ENCODE data around the gene FAM210A.

Gene FAM210A

DNA sequence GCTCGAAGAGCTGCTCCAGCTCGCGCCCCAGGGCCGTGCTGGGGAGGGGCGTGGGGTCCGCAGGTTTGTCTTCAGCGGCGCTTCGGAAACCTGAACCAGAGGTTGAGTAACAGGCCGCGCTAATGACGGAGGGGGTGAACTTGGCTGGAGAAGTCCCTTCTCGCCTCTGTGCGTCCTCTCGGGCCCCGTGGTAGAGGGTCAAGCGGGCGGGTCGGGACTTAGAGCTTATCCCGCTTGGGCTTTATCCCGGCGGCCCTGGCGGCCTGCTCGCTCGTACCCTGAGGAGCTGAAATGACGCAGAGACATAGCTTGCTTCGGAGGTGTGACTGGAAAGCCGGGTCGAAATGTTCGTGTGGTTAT lies 594 bp upstream of the FAM210A start:
- Histone ChIP-seq H3K36me3 (ENCODE audit: control insufficient read depth, insufficient read depth, low read length) (no peaks in the 10 kb centered on the region), H3K27me3 (ENCODE audit: control insufficient read depth, insufficient read depth, low read length) (no peaks in the 10 kb centered on the region), H3K4me1 (ENCODE audit: control insufficient read depth, insufficient read depth, low read length) (peaks cover 12% of the 10 kb centered on the region), H3K9me3 (ENCODE audit: control insufficient read depth, low read length) (no peaks in the 10 kb centered on the region), H3K4me3 (ENCODE audit: low read length) (peak overlapping the region; percentile 73), H3K9ac (ENCODE audit: low read length) (peak overlapping the region; percentile 86)

DNA sequence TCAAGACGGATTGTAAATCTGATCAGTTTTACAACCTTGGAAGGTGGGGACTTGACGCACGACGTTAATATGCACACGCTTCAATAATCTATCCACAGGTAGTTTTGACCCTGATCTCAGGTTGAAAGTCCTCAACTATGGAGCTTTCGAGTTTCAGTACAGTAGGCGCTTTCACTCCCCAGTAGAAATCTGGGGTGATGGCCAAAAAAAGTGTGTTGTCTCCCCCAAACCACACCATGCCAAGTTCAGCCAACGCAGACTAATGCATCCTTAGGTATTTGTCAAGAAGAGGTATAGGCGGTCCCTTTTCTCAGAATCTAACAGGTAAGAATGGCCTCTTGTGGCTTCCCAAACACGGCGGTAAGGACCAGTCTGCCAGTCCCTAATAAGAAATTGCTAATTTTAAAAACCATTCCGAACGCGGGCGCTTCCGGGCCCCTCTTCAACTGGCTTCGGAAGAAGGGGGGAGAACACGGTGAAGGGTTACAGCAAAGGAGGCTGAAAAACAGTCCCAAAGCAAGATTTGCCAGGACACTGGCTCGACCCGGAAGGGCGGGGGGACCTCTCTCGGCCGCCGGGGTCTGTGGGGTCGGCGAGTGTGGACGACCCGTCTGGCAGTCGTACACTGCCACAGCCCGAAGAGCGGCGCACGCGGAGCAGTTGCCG lies 659 bp downstream of the FAM210A start:
- Histone ChIP-seq H3K27me3 (ENCODE audit: control insufficient read depth, insufficient read depth, low read length) (no peaks in the 10 kb centered on the region), H3K9me3 (ENCODE audit: control insufficient read depth, low read length) (no peaks in the 10 kb centered on the region), H3K9ac (ENCODE audit: low read length) (peak overlapping the region; percentile 86), H3K36me3 (ENCODE audit: control insufficient read depth, insufficient read depth, low read length) (no peaks in the 10 kb centered on the region), H3K4me1 (ENCODE audit: control insufficient read depth, insufficient read depth, low read length) (peaks cover 12% of the 10 kb centered on the region), H3K4me3 (ENCODE audit: low read length) (peak overlapping the region; percentile 73)

DNA sequence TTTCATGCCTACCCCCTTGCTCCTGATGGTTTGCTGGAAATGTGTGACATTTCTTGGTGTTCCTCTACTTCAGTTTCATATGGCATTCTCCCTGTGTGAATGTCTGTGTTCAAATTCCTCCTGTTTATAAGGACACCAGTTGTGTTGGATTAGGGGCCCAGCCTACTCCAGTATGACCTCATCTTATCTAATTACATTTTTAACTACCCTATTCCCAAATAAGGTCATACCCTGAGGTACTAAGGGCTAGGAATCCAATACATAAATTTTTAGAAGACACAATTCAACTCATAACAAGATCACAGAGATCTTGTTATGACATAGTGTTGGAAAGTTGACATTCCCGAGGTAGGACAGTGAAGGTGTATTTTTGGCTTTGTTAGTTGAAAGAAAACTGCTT lies 5.5 kb downstream of the FAM210A start:
- H3K36me3 ChIP-seq (ENCODE audit: control insufficient read depth, insufficient read depth, low read length), result no peaks in the 10 kb centered on the region
- no peak overlapping the region for H3K9ac ChIP-seq (ENCODE audit: low read length)
- no peaks in the 10 kb centered on the region for H3K27me3 ChIP-seq (ENCODE audit: control insufficient read depth, insufficient read depth, low read length)
- H3K9me3 ChIP-seq (ENCODE audit: control insufficient read depth, low read length), result no peaks in the 10 kb centered on the region
- no peak overlapping the region for H3K4me3 ChIP-seq (ENCODE audit: low read length)
- H3K4me1 ChIP-seq (ENCODE audit: control insufficient read depth, insufficient read depth, low read length), result peaks cover 12% of the 10 kb centered on the region

DNA sequence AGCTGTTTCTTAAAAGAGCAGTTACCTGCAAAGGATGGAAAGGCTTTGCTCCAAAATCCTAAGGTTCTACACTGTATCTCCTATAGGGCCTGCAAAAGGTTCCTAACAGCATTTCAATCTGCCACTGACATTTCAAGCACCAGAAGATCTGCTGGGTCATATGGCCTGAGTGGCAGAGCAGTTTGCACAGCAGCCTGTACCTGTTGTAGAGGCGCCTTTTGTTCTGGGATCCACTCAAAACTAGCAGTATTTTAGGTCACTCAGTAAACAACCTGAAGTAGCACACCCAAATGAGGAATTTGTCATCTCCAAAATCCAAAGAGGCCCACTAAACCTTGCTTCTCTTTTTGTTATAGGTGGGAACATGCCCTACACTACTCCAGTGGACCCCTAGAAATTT lies 6.2 kb downstream of the FAM210A start:
- Histone ChIP-seq H3K4me1 (ENCODE audit: control insufficient read depth, insufficient read depth, low read length) (peaks cover 7% of the 10 kb centered on the region), H3K27me3 (ENCODE audit: control insufficient read depth, insufficient read depth, low read length) (no peaks in the 10 kb centered on the region), H3K36me3 (ENCODE audit: control insufficient read depth, insufficient read depth, low read length) (no peaks in the 10 kb centered on the region), H3K9ac (ENCODE audit: low read length) (no peak overlapping the region), H3K9me3 (ENCODE audit: control insufficient read depth, low read length) (no peaks in the 10 kb centered on the region), H3K4me3 (ENCODE audit: low read length) (no peak overlapping the region)

DNA sequence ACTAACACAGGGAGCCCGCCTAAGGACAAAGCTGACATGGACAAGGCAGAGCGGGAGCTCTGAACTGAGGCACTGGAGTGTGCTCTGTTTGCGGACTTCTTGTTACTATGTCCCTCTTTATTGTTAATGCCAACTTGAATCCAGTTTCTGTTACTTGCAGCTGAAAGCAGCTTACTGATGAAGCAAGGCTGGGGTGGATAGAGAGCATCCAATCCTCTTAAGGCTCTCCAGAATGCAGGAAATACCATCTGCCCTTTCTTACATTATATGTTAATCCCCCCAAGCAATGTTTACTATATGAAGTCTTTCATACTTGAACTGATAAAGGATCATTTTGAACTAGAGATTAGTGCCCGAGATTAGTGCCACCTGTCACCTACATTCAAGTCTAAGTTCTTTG lies 9.4 kb downstream of the FAM210A start:
- H3K9ac ChIP-seq (ENCODE audit: low read length), result no peak overlapping the region
- no peak overlapping the region for H3K4me3 ChIP-seq (ENCODE audit: low read length)
- no peaks in the 10 kb centered on the region for H3K9me3 ChIP-seq (ENCODE audit: control insufficient read depth, low read length)
- H3K36me3 ChIP-seq (ENCODE audit: control insufficient read depth, insufficient read depth, low read length), result no peaks in the 10 kb centered on the region
- H3K4me1 ChIP-seq (ENCODE audit: control insufficient read depth, insufficient read depth, low read length), result no peaks in the 10 kb centered on the region
- H3K27me3 ChIP-seq (ENCODE audit: control insufficient read depth, insufficient read depth, low read length), result no peaks in the 10 kb centered on the region

DNA sequence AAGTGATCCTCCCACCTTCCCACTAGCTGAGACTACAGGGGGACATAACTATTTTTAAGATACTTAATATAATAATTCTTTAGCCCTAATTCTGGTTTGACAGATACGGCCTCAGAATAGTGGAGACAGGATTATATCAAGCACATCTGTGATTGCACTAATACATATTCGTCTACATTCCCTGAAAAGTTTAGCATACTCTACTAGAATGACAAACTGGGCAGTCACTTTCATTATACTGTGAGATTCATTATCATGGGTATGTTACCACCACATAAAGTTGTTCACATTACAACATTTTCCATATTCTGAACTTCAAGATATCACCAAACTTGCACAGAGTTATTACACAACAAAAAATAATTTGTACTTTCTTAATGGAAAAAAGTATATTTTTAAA lies 11.0 kb downstream of the FAM210A start:
- no peak overlapping the region for H3K4me3 ChIP-seq (ENCODE audit: low read length)
- H3K9ac ChIP-seq (ENCODE audit: low read length), result no peak overlapping the region
- H3K4me1 ChIP-seq (ENCODE audit: control insufficient read depth, insufficient read depth, low read length), result no peaks in the 10 kb centered on the region
- H3K9me3 ChIP-seq (ENCODE audit: control insufficient read depth, low read length), result no peaks in the 10 kb centered on the region
- H3K27me3 ChIP-seq (ENCODE audit: control insufficient read depth, insufficient read depth, low read length), result no peaks in the 10 kb centered on the region
- H3K36me3 ChIP-seq (ENCODE audit: control insufficient read depth, insufficient read depth, low read length), result no peaks in the 10 kb centered on the region

DNA sequence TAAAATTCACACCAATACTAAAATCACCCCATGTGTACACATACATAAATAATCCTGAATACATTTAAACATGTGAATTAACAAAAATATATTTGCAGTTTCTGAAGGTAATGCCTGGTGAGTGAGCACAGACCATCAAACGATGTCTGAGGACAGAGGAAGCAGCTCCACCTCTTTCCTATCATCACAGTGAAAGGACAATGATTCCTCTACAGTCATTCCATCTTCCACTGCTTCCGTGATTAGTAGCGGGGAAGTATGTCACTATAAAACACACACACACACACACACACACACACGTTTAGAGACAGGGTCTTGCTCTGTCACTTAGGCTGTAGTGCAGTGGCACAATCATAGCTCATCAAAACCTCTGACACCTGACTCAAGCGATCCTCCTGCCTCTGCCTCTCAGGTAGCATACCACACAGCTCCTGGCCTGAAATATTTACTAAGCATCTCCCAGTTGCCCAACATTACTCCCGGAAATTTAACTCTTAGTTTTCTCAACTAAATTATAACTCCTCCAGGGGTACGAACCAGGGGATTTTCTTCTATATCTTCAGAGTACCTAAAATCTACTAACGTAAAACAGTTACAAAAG lies 12.8 kb downstream of the FAM210A start:
- no peak overlapping the region for H3K9ac ChIP-seq (ENCODE audit: low read length)

DNA sequence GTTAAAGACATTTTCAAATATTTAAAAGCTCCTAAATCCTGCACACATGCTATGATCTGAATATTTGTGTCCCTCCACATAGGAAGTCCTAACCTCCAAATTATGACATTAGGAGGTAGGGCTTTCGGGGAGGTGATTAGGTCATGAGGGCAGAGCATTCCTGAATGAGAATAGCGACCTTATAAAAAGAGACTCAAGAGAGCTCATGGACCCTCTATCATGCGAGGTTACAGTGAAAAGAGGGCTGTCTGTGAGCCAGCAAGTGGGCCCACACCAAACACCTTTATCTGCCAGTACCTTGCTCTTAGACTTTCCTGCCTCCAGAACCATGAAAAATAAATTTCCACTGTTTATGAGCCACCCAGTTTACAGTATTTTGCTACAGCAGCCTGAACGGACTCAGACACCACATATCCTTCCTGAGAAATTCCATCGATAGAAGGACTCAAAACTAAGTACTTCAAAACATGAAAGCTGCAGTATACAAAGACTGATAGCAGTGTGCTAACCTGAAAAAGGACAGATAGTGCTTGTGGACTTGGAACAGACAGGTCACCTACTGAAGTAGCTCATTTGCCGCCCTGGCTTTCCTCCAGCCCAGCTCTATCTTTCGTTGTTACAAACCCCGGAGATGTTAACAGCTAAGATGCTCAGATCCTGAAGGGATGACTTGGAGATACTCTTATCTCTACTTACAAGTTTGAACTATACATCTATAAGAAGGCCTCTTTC lies 13.8 kb downstream of the FAM210A start:
- H3K4me1 ChIP-seq (ENCODE audit: control insufficient read depth, insufficient read depth, low read length), result no peaks in the 10 kb centered on the region

More for the DNA sequence above, 12.8 kb downstream of the FAM210A start:
- Histone ChIP-seq H3K9me3 (ENCODE audit: control insufficient read depth, low read length) (no peaks in the 10 kb centered on the region), H3K4me3 (ENCODE audit: low read length) (no peak overlapping the region), H3K27me3 (ENCODE audit: control insufficient read depth, insufficient read depth, low read length) (no peaks in the 10 kb centered on the region), H3K36me3 (ENCODE audit: control insufficient read depth, insufficient read depth, low read length) (no peaks in the 10 kb centered on the region), H3K4me1 (ENCODE audit: control insufficient read depth, insufficient read depth, low read length) (no peaks in the 10 kb centered on the region)

DNA sequence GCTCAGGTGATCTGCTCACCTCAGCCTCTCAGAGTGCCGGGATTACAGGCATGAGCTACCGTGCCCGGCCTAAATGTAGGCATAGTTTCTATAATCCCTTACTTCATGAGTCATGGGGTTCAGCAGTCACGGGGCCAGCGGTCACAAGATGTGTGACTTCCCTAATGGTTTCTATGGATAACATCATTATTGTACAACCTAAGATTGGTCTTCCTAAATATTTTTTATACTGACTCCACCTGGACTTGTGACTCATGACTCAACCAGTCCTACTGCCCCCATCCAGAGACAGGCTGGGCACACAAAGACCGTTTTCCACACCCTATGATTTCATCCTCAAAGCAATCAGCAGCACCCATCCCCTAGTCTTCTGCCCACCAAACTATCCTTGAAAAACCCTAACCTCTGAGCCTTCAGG lies 15.9 kb downstream of the FAM210A start:
- Histone ChIP-seq H3K27me3 (ENCODE audit: control insufficient read depth, insufficient read depth, low read length) (no peaks in the 10 kb centered on the region), H3K4me3 (ENCODE audit: low read length) (no peak overlapping the region), H3K9me3 (ENCODE audit: control insufficient read depth, low read length) (no peaks in the 10 kb centered on the region), H3K36me3 (ENCODE audit: control insufficient read depth, insufficient read depth, low read length) (no peaks in the 10 kb centered on the region), H3K9ac (ENCODE audit: low read length) (no peak overlapping the region), H3K4me1 (ENCODE audit: control insufficient read depth, insufficient read depth, low read length) (no peaks in the 10 kb centered on the region)

More for the DNA sequence above, 13.8 kb downstream of the FAM210A start:
- H3K4me3 ChIP-seq (ENCODE audit: low read length), result no peak overlapping the region
- H3K27me3 ChIP-seq (ENCODE audit: control insufficient read depth, insufficient read depth, low read length), result no peaks in the 10 kb centered on the region
- no peaks in the 10 kb centered on the region for H3K9me3 ChIP-seq (ENCODE audit: control insufficient read depth, low read length)
- H3K9ac ChIP-seq (ENCODE audit: low read length), result no peak overlapping the region
- H3K36me3 ChIP-seq (ENCODE audit: control insufficient read depth, insufficient read depth, low read length), result no peaks in the 10 kb centered on the region

DNA sequence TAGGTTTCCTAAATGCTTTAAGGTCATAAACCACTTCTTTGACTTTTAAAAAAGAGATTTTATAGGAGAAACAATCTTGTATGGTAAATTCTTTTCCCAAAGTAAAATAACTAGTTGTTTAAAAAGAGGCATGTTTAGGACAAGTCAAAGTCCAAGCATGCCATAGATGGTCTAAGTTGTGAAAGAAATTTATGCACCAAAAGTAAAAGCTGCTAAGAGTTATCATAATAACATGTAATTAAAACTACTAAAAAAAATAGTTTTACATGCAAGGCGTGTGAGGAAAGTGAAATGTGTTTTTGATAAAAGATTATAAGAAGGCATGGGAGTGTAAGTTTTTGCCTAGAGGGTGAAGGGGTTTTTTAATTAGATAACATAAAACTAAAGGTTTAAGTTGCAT lies 22.5 kb downstream of the FAM210A start:
- Histone ChIP-seq H3K36me3 (ENCODE audit: control insufficient read depth, insufficient read depth, low read length) (no peaks in the 10 kb centered on the region), H3K4me3 (ENCODE audit: low read length) (no peak overlapping the region), H3K27me3 (ENCODE audit: control insufficient read depth, insufficient read depth, low read length) (no peaks in the 10 kb centered on the region), H3K4me1 (ENCODE audit: control insufficient read depth, insufficient read depth, low read length) (no peaks in the 10 kb centered on the region), H3K9me3 (ENCODE audit: control insufficient read depth, low read length) (no peaks in the 10 kb centered on the region), H3K9ac (ENCODE audit: low read length) (no peak overlapping the region)

DNA sequence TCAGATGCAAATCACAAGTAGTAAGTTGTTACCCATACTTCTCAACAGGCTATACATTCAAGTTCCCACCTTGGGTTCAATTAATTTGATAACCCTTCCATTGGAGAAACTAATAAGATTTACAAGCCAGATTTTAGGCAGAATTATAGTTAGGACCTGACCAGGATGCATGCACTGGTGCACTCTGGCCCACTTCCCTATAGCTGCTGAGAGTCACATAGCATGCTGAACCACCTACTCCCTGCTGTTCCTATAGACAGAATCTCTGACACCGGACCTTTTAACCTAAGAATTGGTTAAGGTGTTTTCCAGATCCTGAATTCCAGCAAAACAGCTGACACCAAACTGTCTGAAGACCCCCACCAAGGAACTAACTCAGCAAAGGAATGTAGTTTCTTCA lies 26.2 kb downstream of the FAM210A start:
- no peaks in the 10 kb centered on the region for H3K27me3 ChIP-seq (ENCODE audit: control insufficient read depth, insufficient read depth, low read length)
- no peaks in the 10 kb centered on the region for H3K4me1 ChIP-seq (ENCODE audit: control insufficient read depth, insufficient read depth, low read length)

DNA sequence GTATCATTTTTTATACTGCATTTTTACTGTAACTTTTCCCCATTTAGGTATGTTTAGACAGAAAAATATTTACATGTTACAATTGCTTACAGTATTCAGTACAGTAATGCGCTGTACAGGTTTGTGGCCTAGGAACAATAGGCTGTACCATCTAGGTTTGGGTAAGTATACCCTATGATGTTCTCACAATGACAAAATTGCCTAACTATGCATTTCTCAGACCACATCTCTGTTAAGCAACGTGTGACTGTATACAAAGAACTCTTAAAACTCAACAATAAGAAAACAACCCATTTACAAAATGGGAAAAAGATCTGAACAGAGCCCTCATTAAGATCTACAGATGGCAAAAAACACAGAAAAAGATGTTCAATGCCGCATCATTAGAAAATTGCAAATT lies 29.4 kb downstream of the FAM210A start:
- no peaks in the 10 kb centered on the region for H3K36me3 ChIP-seq (ENCODE audit: control insufficient read depth, insufficient read depth, low read length)
- H3K9me3 ChIP-seq (ENCODE audit: control insufficient read depth, low read length), result no peaks in the 10 kb centered on the region
- H3K27me3 ChIP-seq (ENCODE audit: control insufficient read depth, insufficient read depth, low read length), result no peaks in the 10 kb centered on the region
- H3K4me1 ChIP-seq (ENCODE audit: control insufficient read depth, insufficient read depth, low read length), result no peaks in the 10 kb centered on the region
- H3K9ac ChIP-seq (ENCODE audit: low read length), result no peak overlapping the region
- no peak overlapping the region for H3K4me3 ChIP-seq (ENCODE audit: low read length)

More for the DNA sequence above, 26.2 kb downstream of the FAM210A start:
- H3K36me3 ChIP-seq (ENCODE audit: control insufficient read depth, insufficient read depth, low read length), result no peaks in the 10 kb centered on the region
- H3K9ac ChIP-seq (ENCODE audit: low read length), result no peak overlapping the region
- no peaks in the 10 kb centered on the region for H3K9me3 ChIP-seq (ENCODE audit: control insufficient read depth, low read length)
- no peak overlapping the region for H3K4me3 ChIP-seq (ENCODE audit: low read length)

All from mucosa of stomach (tissue), 1 donor.